Neuronal stem cell (in vitro differentiated cells): Measurements from ENCODE around the gene PLCL1.
"Not testable (repeated sequence)": the region's sequence is repeated elsewhere in the genome, so short reads cannot be mapped to it uniquely, and the experiment has no call there.

Source experiments
- DNase-seq: peaks from one replicate; pipeline ENCODE4 v3.0.0-alpha.2; 2013; ENCODE audit warnings: low spot score
- H2AFZ ChIP-seq: one replicate; pipeline ENCODE4 v1.6.1; 2013; ENCODE audit warnings: mild to moderate bottlenecking, low read length, inconsistent platforms
- H2AK5ac ChIP-seq: 2 replicates; pipeline ENCODE4 v1.6.1; 2013; ENCODE audit warnings: low read depth, mild to moderate bottlenecking, inconsistent platforms, low read length, moderate library complexity, mixed read lengths
- H2BK120ac ChIP-seq: 2 replicates; pipeline ENCODE4 v1.6.1; 2013; ENCODE audit warnings: low read depth, mild to moderate bottlenecking, inconsistent platforms, low read length, moderate library complexity, mixed read lengths
- H2BK12ac ChIP-seq: one replicate; pipeline ENCODE4 v1.6.1; 2013; ENCODE audit warnings: low read length, inconsistent platforms
- H2BK15ac ChIP-seq: 2 replicates; pipeline ENCODE4 v1.6.1; 2013; ENCODE audit warnings: mild to moderate bottlenecking, low read length, inconsistent platforms, mixed read lengths
- H2BK5ac ChIP-seq: one replicate; pipeline ENCODE4 v1.6.1; 2013; ENCODE audit warnings: inconsistent platforms, mild to moderate bottlenecking, low read length, moderate library complexity
- H3K14ac ChIP-seq: one replicate; pipeline ENCODE4 v1.6.1; 2013; ENCODE audit warnings: low read length, inconsistent platforms
- H3K18ac ChIP-seq: 2 replicates; pipeline ENCODE4 v1.6.1; 2013; ENCODE audit warnings: low read length, inconsistent platforms
- H3K23ac ChIP-seq: 2 replicates; pipeline ENCODE4 v1.6.1; 2013; ENCODE audit warnings: low read depth, mild to moderate bottlenecking, mixed read lengths, low read length, inconsistent platforms; ENCODE audit not compliant: poor library complexity
- H3K27ac ChIP-seq: replicated peaks from 3 replicates; pipeline ENCODE4 v1.5.1; 2013; ENCODE audit warnings: low read length, inconsistent platforms
- H3K27me3 ChIP-seq, 3 experiments: 2 replicates each; pipeline ENCODE4 v1.6.1; 2013; ENCODE audit warnings: low read length in 3 of 3, mild to moderate bottlenecking in 2 of 3, inconsistent platforms in 1 of 3, low read depth in 1 of 3, mixed read lengths in 1 of 3, moderate library complexity in 1 of 3; ENCODE audit not compliant: control insufficient read depth in 3 of 3, insufficient read depth in 3 of 3
- H3K36me3 ChIP-seq, 2 donors: replicated peaks in 1 of 2; 2 replicates each; pipeline ENCODE4 v1.6.1; 2013; ENCODE audit warnings: low read length in 2 of 2; ENCODE audit not compliant: control insufficient read depth in 2 of 2, insufficient read depth in 2 of 2
- H3K4ac ChIP-seq: 2 replicates; pipeline ENCODE4 v1.6.1; 2013; ENCODE audit warnings: inconsistent platforms, mild to moderate bottlenecking, low read length, moderate library complexity
- H3K4me1 ChIP-seq, 2 donors: 1 replicate in 1 of 2; 2 replicates in 1 of 2; pipeline ENCODE4 v1.6.1; 2013; ENCODE audit warnings: low read length in 2 of 2, low read depth in 1 of 2; ENCODE audit not compliant: control insufficient read depth in 2 of 2, insufficient read depth in 1 of 2
- H3K4me2 ChIP-seq: one replicate; pipeline ENCODE4 v1.6.1; 2013; ENCODE audit warnings: mild to moderate bottlenecking, low read length, inconsistent platforms; ENCODE audit not compliant: insufficient read depth, poor library complexity, severe bottlenecking
- H3K4me3 ChIP-seq, 2 donors: 2 replicates each; pipeline ENCODE4 v1.5.1; 2013; ENCODE audit warnings: low read length in 2 of 2, mild to moderate bottlenecking in 2 of 2, inconsistent platforms in 1 of 2, moderate library complexity in 1 of 2
- H3K79me1 ChIP-seq: one replicate; pipeline ENCODE4 v1.6.1; 2013; ENCODE audit warnings: low read depth, mild to moderate bottlenecking, inconsistent platforms, low read length, moderate library complexity
- H3K9ac ChIP-seq: one replicate; pipeline ENCODE4 v1.6.1; 2013; ENCODE audit warnings: mild to moderate bottlenecking, low read depth, low read length, inconsistent platforms; ENCODE audit not compliant: poor library complexity
- H3K9me3 ChIP-seq, 2 donors: replicated peaks in 1 of 2; 2 replicates each; pipeline versions ENCODE3 to v1.6.1; 2013; ENCODE audit warnings: low read length in 2 of 2, mild to moderate bottlenecking in 2 of 2, inconsistent platforms in 1 of 2, low read depth in 1 of 2, mixed read lengths in 1 of 2, moderate library complexity in 1 of 2; ENCODE audit not compliant: control insufficient read depth in 2 of 2, insufficient read depth in 1 of 2
- H4K8ac ChIP-seq: one replicate; pipeline ENCODE4 v1.6.1; 2013; ENCODE audit warnings: low read depth, mild to moderate bottlenecking, inconsistent platforms, low read length, moderate library complexity
- H4K91ac ChIP-seq: one replicate; pipeline ENCODE4 v1.6.1; 2013; ENCODE audit warnings: low read length, low read depth, mild to moderate bottlenecking, inconsistent platforms; ENCODE audit not compliant: poor library complexity
- WGBS, 2 donors: extraction: QIAGEN DNeasy Blood & Tissue Kit; methylation state at CpG; one replicate each; pipeline ENCODE4 v1.1.7; 2013; ENCODE audit warnings: missing lambda C conversion rate in 2 of 2, mixed read lengths in 1 of 2; ENCODE audit not compliant: insufficient read length in 2 of 2, insufficient replicate concordance in 1 of 2; ENCODE audit errors: extremely low coverage in 2 of 2; 5-methylcytosine and 5-hydroxymethylcytosine counted together

PLCL1 gene

GRCh38 chr2:198017068-198017467 is 212.7 kb downstream of the PLCL1 start:
- no peaks in the 10 kb centered on the region for H3K36me3 ChIP-seq
- no peaks in the 10 kb centered on the region for H3K27me3 ChIP-seq
- no peaks in the 10 kb centered on the region for H3K79me1 ChIP-seq
- no peak overlapping the region for H3K18ac ChIP-seq
- H3K4me3 ChIP-seq = no peak overlapping the region
- no peak overlapping the region for H4K91ac ChIP-seq
- H2BK12ac ChIP-seq = no peak overlapping the region
- no peaks in the 10 kb centered on the region for H3K9me3 ChIP-seq
- DNase-seq = no peak
- no peak overlapping the region for H3K9ac ChIP-seq
- H3K4ac ChIP-seq = no peak overlapping the region
- H4K8ac ChIP-seq = no peak overlapping the region
- no peak overlapping the region for H2BK5ac ChIP-seq
- no peak overlapping the region for H2BK120ac ChIP-seq
- no peak overlapping the region for H2BK15ac ChIP-seq
- no peak overlapping the region for H3K27ac ChIP-seq
- H3K4me1 ChIP-seq = no peaks in the 10 kb centered on the region
- H3K23ac ChIP-seq = no peak overlapping the region
- WGBS, 2 donors = no CpG with 5 or more reads among the region's 2 CpGs
- no peak overlapping the region for H3K4me2 ChIP-seq
- no peak overlapping the region for H3K14ac ChIP-seq
- H2AFZ ChIP-seq = no peak overlapping the region
- no peak overlapping the region for H2AK5ac ChIP-seq

GRCh38 chr2:198028955-198029354 is 224.6 kb downstream of the PLCL1 start:
- H3K27ac ChIP-seq = no peak overlapping the region
- no peak overlapping the region for H2BK12ac ChIP-seq
- H2BK15ac ChIP-seq = no peak overlapping the region
- no peak overlapping the region for H3K9ac ChIP-seq
- H3K18ac ChIP-seq = no peak overlapping the region
- no peak overlapping the region for H2BK120ac ChIP-seq
- H2BK5ac ChIP-seq = no peak overlapping the region
- H4K8ac ChIP-seq = no peak overlapping the region
- DNase-seq = no peak
- H2AFZ ChIP-seq = no peak overlapping the region
- H3K36me3 ChIP-seq = no peaks in the 10 kb centered on the region
- no peak overlapping the region for H3K4ac ChIP-seq
- no peaks in the 10 kb centered on the region for H3K4me1 ChIP-seq
- no peaks in the 10 kb centered on the region for H3K9me3 ChIP-seq
- no peaks in the 10 kb centered on the region for H3K27me3 ChIP-seq
- no peak overlapping the region for H2AK5ac ChIP-seq
- no peak overlapping the region for H3K14ac ChIP-seq
- H3K4me3 ChIP-seq = no peak overlapping the region
- no peak overlapping the region for H3K23ac ChIP-seq
- no peak overlapping the region for H4K91ac ChIP-seq
- no peaks in the 10 kb centered on the region for H3K79me1 ChIP-seq
- H3K4me2 ChIP-seq = no peak overlapping the region
- WGBS, 2 donors = no CpG with 5 or more reads among the region's 1 CpG

- not testable (repeated sequence) for H3K4ac ChIP-seq, H2BK5ac ChIP-seq, H3K79me1 ChIP-seq, H3K27ac ChIP-seq, H3K36me3 ChIP-seq, H3K4me1 ChIP-seq, H3K9ac ChIP-seq, H3K18ac ChIP-seq, H2BK120ac ChIP-seq, H3K27me3 ChIP-seq, DNase-seq, H3K23ac ChIP-seq, H3K9me3 ChIP-seq, H2BK12ac ChIP-seq, H2BK15ac ChIP-seq, H3K14ac ChIP-seq, H3K4me2 ChIP-seq, H4K8ac ChIP-seq, H2AFZ ChIP-seq, H4K91ac ChIP-seq, H3K4me3 ChIP-seq, H2AK5ac ChIP-seq
- no CpG with 5 or more reads among the region's 5 CpGs for WGBS, 2 donors
Observed at GRCh38 chr2:198029576-198029975, 225.2 kb downstream of the PLCL1 start.

- Histone ChIP-seq H3K4me3 (no peak overlapping the region), H3K9me3 (no peaks in the 10 kb centered on the region), H2BK12ac (no peak overlapping the region), H3K14ac (no peak overlapping the region), H2BK5ac (no peak overlapping the region), H4K91ac (no peak overlapping the region), H2AK5ac (no peak overlapping the region), H3K27ac (no peak overlapping the region), H3K23ac (no peak overlapping the region), H3K4me1 (no peaks in the 10 kb centered on the region), H4K8ac (no peak overlapping the region), H3K18ac (no peak overlapping the region), H2BK120ac (no peak overlapping the region), H2BK15ac (no peak overlapping the region), H3K36me3 (no peaks in the 10 kb centered on the region), H2AFZ (no peak overlapping the region), H3K4me2 (no peak overlapping the region), H3K9ac (no peak overlapping the region), H3K79me1 (no peaks in the 10 kb centered on the region), H3K27me3 (no peaks in the 10 kb centered on the region), H3K4ac (no peak overlapping the region)
- DNase-seq = no peak
- no CpG with 5 or more reads among the region's 5 CpGs for WGBS, 2 donors
Observed at GRCh38 chr2:198033626-198034025, 229.2 kb downstream of the PLCL1 start.
